GM12891 (cell line): ENCODE results near the gene NKAIN4.
A peak's percentile ranks its signal among the peaks of the same experiment; 100 is the strongest.

Source experiments
- DNase-seq: peaks from one replicate; pipeline ENCODE4 v3.0.0; 2011; ENCODE audit warnings: low spot score; ENCODE audit not compliant: insufficient read length
- FAIRE-seq: peaks from 2 replicates; lab custom pipeline; 2011; peaks lifted over from hg19 to GRCh38; lab: Jason Lieb, UNC
- PAX5 ChIP-seq: IDR thresholded peaks from 2 replicates; pipeline ENCODE4 v1.6.1; 2011; ENCODE audit warnings: low read length, moderate library complexity, mild to moderate bottlenecking; ENCODE audit not compliant: insufficient read depth, severe bottlenecking
- POLR2A ChIP-seq: IDR thresholded peaks from 2 replicates; pipeline ENCODE4 v1.6.1; 2011; ENCODE audit warnings: low read depth, low read length, control low read depth
- POLR2AphosphoS5 ChIP-seq: IDR thresholded peaks from 2 replicates; pipeline ENCODE4 v1.6.1; 2011; ENCODE audit warnings: low read depth, low read length, control low read depth
- POU2F2 ChIP-seq: IDR thresholded peaks from 2 replicates; pipeline ENCODE4 v1.6.1; 2011; ENCODE audit warnings: low read depth, mild to moderate bottlenecking, control low read depth, low read length, moderate library complexity
- SPI1 ChIP-seq: IDR thresholded peaks from 2 replicates; pipeline ENCODE4 v1.6.1; 2011; ENCODE audit warnings: low read depth, low read length, control low read depth
- TAF1 ChIP-seq: IDR thresholded peaks from 2 replicates; pipeline ENCODE4 v1.6.1; 2011; ENCODE audit warnings: low read depth, low read length, control low read depth

NKAIN4 gene

DNA sequence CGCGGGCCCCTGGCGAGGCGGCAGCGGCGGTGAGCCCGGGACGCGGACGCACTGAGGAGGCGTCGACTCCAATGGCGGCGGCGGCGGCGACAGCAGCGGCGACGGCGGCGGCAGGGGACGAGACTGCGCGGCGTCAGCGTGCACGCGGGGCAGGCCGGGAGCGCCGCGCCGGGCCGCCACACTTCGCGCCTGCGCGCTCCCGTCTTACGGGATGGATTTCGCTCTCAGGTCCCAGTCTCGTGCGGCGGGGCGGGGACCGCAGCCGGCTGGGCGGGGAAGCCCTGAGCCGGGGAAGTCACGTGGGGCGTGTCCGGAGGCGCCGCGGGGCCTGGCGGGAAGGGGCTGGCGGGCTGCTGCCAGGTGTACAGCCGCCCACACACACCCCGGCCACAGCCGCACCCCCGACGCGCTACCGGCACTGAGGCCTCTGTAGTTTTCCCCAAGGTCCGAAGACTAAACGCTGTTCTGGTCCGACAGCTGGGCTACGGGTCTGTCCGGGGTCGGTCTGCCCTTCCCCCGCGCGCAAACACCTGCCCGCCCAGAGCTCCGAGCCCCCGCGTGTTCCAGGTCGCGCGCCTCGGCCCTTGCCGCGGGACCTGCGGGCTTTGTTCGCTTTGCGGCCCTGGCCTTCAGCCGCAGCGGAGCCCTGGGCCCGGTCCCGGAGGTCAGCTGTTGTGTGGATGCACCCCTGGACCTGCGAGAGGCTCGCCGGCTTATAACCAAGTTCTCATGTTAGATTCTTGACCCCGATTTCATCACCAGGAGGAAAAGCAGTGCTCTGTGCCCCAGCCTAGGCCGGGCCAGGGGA, 38.0 kb downstream of the NKAIN4 start, which contains the start of gene YTHDF1:
Gene YTHDF1, minus strand, starts transcription at position 91 of the 808 bp plus-strand sequence. CDS start 239 bp downstream, outside the sequence.
- FAIRE-seq (peak; percentile 99), DNase-seq (peak; percentile 100)
- no peak for TF ChIP-seq POLR2A
- peak; percentile 6 for TF ChIP-seq PAX5

DNA sequence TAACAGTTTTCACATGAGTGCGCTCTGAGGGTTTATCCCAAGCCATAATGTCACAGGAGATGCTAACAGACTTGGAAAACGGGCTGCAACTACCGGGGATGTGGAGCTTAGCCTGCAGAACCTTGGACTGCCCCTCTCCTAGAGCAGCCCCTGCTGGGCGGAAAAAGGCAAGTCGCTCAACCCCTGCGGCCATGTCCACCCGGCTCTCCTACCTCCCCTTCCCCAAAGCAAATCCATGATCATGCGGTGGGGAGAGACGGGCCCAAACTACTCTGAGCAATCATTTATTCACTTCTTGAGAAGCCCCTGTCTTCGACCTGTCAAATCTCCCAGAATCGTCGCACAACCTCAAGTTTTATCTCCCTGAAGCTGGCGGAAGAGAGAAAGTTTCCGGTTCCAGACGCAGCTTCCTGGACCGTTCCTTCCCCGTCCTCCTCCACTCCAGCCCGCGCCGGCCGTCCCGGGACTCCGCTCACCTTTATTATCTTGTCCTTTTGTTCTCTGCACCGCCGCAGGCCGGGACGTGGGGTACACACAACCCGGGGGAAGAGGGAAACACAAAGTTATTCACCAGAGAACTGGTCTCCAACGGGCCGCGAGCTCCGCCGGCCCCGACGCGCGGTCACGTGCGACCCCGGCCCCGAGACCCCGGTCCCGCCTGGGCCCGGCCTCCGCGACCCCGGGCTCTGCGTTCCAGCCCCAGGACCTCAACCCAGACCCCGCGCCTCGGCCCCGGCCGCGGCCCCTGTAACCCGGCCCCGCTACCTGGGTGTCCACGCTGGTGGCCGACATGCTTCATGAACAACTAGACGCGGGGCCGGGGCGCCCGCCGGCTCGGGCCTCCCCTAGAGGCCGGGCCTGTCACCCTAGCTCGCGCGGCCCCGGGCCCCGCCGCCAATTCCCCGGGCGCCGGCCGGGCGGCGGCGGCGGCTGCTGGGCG, 38.9 kb downstream of the NKAIN4 start:
- FAIRE-seq (peak; percentile 45), DNase-seq (no peak)
- TF ChIP-seq POLR2AphosphoS5 (0 out of 2 replicates have a peak, but pooled peaks have one; percentile 24), TAF1 (no peak)

DNA sequence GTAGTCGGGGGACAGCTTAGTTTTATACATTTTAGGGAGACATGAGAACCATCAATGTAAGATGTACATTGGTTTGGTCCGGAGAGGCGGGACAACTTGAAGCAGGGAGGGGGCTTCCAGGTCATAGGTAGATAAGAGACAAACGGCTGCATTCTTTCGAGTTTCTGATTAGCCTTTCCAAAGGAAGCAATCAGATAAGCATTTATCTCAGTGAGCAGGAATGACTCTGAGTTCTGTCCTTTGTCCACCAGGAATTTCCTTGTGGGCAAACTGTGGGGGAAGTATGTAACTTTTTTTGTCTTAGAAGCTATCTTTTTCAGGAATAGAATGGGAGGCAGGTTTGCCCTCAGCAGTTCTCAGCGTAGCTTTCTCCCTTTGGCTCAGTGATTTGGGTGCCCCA, 39.7 kb downstream of the NKAIN4 start:
- no peak for TF ChIP-seq POLR2AphosphoS5
- TF ChIP-seq POLR2A: no peak
- TF ChIP-seq TAF1: no peak
- TF ChIP-seq PAX5: no peak
- TF ChIP-seq SPI1: no peak
- no peak for TF ChIP-seq POU2F2
- DNase-seq (no peak), FAIRE-seq (no peak)

DNA sequence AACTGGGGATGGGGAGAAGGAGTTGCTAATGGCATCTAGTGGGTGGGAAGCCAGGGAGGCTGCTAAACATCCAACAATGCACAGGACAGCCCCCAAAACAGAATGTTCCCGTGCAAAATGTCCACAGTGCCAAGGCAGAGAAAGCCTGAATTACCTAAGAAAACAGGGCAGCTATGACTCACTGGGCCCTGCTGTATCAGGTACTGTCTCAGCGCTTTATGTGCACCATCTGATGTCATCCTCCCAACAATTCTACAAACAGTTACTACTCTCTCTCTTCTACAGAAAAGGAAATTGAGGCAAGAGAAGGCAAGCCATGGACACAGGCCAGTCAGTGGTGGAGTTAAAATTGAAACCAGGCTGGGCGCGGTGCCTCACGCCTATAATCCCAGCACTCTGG, 41.5 kb downstream of the NKAIN4 start:
- FAIRE-seq: no peak
- DNase-seq: no peak
- TF ChIP-seq POU2F2: no peak
- no peak for TF ChIP-seq POLR2A
- TF ChIP-seq POLR2AphosphoS5: no peak
- no peak for TF ChIP-seq SPI1
- no peak for TF ChIP-seq TAF1
- TF ChIP-seq PAX5: no peak

DNA sequence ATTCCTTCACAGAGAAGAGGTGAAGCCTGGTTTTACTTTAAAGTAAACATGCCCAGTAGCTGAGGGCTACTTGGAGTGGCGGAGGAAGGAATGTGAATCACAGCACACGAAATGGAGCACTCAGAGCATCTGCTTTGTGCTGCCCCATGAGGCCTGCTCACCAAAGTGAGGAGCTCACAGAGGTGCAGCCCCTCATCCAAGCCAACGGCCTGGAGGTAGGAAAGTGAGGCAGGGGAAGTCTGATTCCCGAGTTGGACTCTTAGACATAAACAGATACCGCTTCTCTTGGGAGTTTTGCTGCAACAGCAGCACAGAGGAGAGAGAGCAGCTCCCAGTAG, 41.9 kb downstream of the NKAIN4 start:
- no peak for DNase-seq
- TF ChIP-seq POLR2AphosphoS5: no peak
- no peak for TF ChIP-seq SPI1
- TF ChIP-seq PAX5: no peak
- no peak for FAIRE-seq

DNA sequence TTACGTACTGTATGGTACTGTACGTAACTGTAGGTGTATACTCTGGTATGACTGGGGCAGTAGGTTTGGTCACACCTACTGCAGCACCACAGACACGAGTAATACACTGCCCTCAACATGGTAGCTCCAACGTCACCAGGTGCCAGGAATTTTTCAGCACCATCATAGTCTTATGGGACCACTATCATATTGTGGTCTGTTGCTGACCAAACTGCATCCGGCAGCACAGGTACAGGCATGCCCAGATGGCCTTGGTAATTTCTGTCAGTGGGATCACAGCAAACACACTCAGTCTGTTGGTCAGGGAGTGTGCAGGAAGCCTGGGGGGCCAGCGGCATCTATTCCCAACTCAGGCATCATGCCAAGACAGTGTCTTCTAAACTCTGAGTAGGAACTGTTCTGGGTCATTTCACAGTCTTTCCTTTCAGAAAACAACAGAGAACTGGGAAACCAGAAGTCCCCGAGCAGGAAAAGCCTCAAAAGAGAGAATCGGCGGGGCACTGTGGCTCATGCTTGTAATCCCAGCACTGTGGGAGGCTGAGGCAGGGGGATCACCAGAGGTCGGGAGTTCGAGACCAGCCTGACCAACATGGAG, 44.2 kb downstream of the NKAIN4 start:
- DNase-seq (no peak), FAIRE-seq (no peak)
- TF ChIP-seq POLR2A (no peak), SPI1 (no peak), PAX5 (no peak), POU2F2 (no peak), POLR2AphosphoS5 (no peak)

DNA sequence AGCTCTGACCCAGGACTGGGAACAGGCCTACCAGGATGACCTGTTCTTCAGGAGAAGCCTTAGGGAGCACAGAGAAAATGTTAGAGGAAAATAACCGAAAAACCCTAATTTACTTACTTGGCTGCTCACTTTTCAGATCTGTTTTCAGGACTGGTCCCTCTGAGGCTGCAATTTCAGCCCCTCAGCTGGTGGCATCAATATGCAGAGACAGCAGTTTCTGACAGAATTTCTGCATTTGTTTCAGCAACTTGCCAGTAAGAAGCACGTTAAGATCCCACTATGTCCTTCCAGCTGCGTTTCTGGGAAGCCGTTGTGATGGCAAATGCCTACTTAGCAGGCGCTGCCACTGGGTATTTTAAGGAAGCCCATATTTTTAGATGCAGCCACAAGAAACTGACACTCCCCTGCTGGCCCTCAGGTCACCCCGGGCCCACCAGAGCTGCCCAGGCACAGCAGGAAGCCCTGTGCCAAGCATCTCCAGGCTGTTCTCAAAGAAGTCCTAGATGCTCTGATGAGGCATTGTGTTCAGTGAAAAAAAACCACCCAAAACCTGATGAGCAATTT, 45.8 kb downstream of the NKAIN4 start:
- FAIRE-seq: no peak

DNA sequence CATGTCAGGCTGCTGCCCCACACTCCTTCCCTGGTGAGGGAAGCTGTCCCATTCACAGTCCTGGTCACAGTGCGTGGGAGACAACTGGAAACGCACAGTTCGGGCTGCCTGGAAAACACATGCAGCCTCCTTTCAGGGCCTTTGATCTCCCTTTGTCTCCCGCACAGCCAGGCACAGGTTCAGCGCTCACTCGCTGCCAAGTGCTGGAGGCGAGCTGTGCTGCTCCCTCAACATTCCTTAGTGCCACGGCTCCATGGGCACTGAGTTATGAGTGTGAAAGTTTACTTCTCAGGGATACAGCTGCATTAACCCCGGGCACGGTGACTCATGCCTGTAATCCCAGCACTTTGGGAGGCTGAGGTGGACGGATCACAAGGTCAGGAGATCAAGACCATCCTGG, 47.4 kb downstream of the NKAIN4 start:
- DNase-seq: no peak
- no peak for FAIRE-seq
- no peak for TF ChIP-seq SPI1

More for the DNA sequence above, 45.8 kb downstream of the NKAIN4 start:
- no peak for DNase-seq
- no peak for TF ChIP-seq SPI1
- no peak for TF ChIP-seq POLR2AphosphoS5
- TF ChIP-seq POLR2A: no peak

DNA sequence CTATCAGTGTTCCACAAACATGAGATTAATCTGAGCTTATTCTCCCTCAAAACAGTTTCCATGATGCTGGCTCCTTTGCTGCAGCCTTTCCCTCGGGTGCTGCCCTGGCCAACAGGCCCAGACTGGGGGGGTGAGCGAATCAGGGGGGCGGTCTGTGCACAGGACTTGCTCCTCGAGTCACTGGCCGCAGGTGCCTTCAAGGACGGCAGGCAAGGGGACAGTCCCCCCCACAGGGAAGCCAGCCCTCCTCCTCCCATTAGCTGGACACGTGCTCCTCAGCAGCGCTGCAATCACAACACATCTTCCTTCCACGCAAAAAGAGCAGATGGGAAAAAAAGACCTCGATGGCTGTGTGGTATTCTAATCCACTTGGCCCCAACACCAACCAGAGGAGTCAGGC, 48.4 kb downstream of the NKAIN4 start:
- no peak for FAIRE-seq
- no peak for DNase-seq
- TF ChIP-seq POU2F2 (no peak), PAX5 (no peak)

DNA sequence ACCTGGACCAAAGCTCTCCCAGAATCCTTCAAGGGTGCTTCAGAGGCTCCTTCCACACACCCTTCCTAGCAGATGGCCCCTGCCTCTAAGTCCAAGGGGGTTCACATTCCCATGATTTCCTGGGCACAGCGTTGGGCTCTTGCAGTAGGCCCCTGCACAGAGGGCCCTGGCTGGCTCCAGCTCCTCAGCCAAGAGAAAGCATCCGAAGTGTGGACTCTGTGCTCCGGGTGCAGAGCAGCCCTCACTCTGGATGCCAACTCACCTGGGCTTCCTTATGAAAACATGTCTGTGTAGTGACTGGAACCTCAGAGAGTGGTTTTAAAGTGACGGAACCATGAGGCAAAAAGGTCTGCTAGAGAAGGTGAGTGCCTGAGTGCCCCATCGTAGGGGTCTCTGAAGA, 49.9 kb downstream of the NKAIN4 start:
- DNase-seq (no peak), FAIRE-seq (no peak)
- no peak for TF ChIP-seq PAX5
- no peak for TF ChIP-seq SPI1
- TF ChIP-seq POLR2AphosphoS5: no peak
- TF ChIP-seq POLR2A: no peak
- TF ChIP-seq POU2F2: no peak
- no peak for TF ChIP-seq TAF1
